Brain microvascular endothelial cell (primary cell): ENCODE measurements around the gene RAB8B.
"Not testable (repeated sequence)": the region's sequence is repeated elsewhere in the genome, so short reads cannot be mapped to it uniquely, and the experiment has no call there.

Source experiments
- DNase-seq: peaks from one replicate; pipeline ENCODE4 v3.0.0-alpha.2; 2020
- H3K27ac ChIP-seq: fragments of 250-450 bp; sonication (Bioruptor Pico); 2 replicates; pipeline ENCODE4 v1.5.1; 2020; ENCODE audit warnings: mild to moderate bottlenecking, moderate library complexity
- H3K27me3 ChIP-seq: fragments of 250-450 bp; sonication (Bioruptor Pico); replicated peaks from 2 replicates; pipeline ENCODE4 v1.5.1; 2020; ENCODE audit warnings: mild to moderate bottlenecking
- H3K36me3 ChIP-seq: fragments of 250-450 bp; sonication (Bioruptor Pico); replicated peaks from 2 replicates; pipeline ENCODE4 v1.5.1; 2020; ENCODE audit warnings: mild to moderate bottlenecking
- H3K4me3 ChIP-seq: 2 replicates; pipeline ENCODE4 v1.5.1; 2011; ENCODE audit warnings: low read depth, mild to moderate bottlenecking, control low read depth, low read length, moderate library complexity
- CTCF ChIP-seq: IDR thresholded peaks from 2 replicates; pipeline ENCODE4 v1.5.1; 2011; ENCODE audit warnings: low read depth, mild to moderate bottlenecking, moderate library complexity, low read length, control low read depth, inconsistent platforms; ENCODE audit errors: missing control alignments
- in situ Hi-C: cut with HindIII; loops from 2 replicates; pipeline ENCODE4 v1.10.0; 2017; ENCODE audit warnings: low sequenced_read_pairs, low pct_ligation_motif_present

Gene RAB8B

DNA sequence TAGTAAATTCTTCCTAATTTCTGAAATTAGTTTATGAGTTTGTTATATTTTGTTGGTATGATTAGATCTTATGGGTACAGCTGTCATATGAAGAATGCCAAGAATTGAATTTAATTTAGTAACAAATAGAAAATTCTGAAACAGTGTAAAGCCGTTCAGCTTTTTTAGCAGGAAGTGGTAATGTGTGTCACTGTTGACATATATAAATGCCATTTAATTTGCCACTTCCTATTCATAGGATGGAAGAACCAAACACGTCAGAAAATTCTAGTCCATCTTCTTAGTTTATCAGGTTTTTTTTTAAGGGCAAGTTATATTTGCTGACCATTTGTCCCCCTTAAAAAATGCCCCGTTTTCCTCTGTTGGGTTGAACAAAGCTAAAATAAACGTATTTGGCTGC is 43.0 kb downstream of the RAB8B start:
- in situ Hi-C loops = no loop called here
- Histone ChIP-seq H3K27me3 (no peaks in the 10 kb centered on the region), H3K27ac (peak overlapping the region; percentile 99), H3K4me3 (no peak overlapping the region), H3K36me3 (no peaks in the 10 kb centered on the region)
- no peak for TF ChIP-seq CTCF
- DNase-seq = no peak

GRCh38 chr15:63232943-63233342 is 43.5 kb downstream of the RAB8B start:
- H3K27me3 ChIP-seq = no peaks in the 10 kb centered on the region
- in situ Hi-C loops = no loop called here
- no peaks in the 10 kb centered on the region for H3K36me3 ChIP-seq
- no peak for DNase-seq
- H3K4me3 ChIP-seq = no peak overlapping the region
- no peak for TF ChIP-seq CTCF
- H3K27ac ChIP-seq = peak overlapping the region; percentile 99

DNA sequence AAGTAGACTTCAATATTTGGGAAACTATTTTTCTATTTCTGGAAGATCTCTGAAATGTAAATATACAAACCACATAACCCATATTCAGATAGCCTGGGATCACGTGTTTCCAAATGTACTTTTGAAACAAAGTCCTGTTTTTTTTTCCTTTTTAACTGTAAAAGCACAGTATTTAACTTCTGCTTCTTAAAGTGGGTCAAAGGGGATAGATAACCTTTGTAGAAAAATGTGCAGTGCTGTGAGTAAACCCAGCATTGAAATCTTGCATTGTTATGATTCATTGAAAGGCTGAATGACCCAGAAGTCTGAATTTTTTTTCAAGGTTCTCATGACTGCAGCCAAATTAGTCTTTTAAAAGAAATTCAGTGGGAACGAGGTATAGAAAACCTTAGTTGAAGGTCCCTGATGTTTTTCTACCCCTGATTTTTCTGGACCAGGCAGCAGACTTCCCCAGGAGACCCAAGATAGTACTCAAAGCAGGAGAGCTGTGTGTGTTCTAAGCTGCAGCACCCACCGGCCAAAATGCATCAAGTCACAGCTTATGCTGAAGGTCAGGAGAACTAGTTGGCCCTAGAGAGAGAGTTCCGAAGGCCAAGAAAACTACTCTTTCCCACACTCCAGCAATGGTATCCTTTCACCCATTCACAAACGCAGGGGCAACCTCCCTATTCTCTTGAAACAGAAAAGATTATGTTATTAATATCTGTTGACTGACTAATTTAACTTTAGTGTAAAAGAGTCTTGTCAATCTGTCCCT is 44.4 kb downstream of the RAB8B start:
- no peaks in the 10 kb centered on the region for H3K27me3 ChIP-seq
- DNase-seq = peak; percentile 83
- in situ Hi-C loops = no loop called here
- no peak overlapping the region for H3K4me3 ChIP-seq
- TF ChIP-seq CTCF = no peak
- H3K36me3 ChIP-seq = no peaks in the 10 kb centered on the region
- H3K27ac ChIP-seq = peak overlapping the region; percentile 99

GRCh38 chr15:63234451-63234870 is 45.1 kb downstream of the RAB8B start:
- peak; percentile 80 for DNase-seq
- H3K36me3 ChIP-seq = no peaks in the 10 kb centered on the region
- no peak for TF ChIP-seq CTCF
- in situ Hi-C loops = no loop called here
- peak overlapping the region; percentile 99 for H3K27ac ChIP-seq
- H3K4me3 ChIP-seq = no peak overlapping the region
- H3K27me3 ChIP-seq = no peaks in the 10 kb centered on the region

- H3K27ac ChIP-seq = peak overlapping the region; percentile 82
- H3K4me3 ChIP-seq = no peak overlapping the region
- no peaks in the 10 kb centered on the region for H3K27me3 ChIP-seq
- in situ Hi-C loops = no loop called here
- no peak for TF ChIP-seq CTCF
- peak; percentile 79 for DNase-seq
- H3K36me3 ChIP-seq = no peaks in the 10 kb centered on the region
Measured at GRCh38 chr15:63236272-63236671, 46.9 kb downstream of the RAB8B start.

GRCh38 chr15:63237086-63237485 is 47.7 kb downstream of the RAB8B start:
- peak overlapping the region; percentile 82 for H3K27ac ChIP-seq
- H3K27me3 ChIP-seq, H3K4me3 ChIP-seq, DNase-seq, H3K36me3 ChIP-seq, in situ Hi-C loops: not testable (repeated sequence)
